Measurements from ENCODE around the gene IL22RA2.

IL22RA2 gene

GRCh38 chr6:137167702-137168377, 5.6 kb downstream of the IL22RA2 start:
- DNase-seq: no peak
- Histone ChIP-seq H3K27me3 (replicated peaks in 2 of 5; ENCODE audit: control insufficient read depth in 4 of 5, insufficient read depth in 5 of 5, low read length in 4 of 5) (peaks cover 0 to 14% (median 3%) of the 10 kb centered on the region in 5 experiments), H3K9me3 (ENCODE audit: control extremely low read depth in 1 of 5, control insufficient read depth in 4 of 5, insufficient read depth in 2 of 5, low read depth in 1 of 5, low read length in 4 of 5) (peaks cover 0 to 49% (median 18%) of the 10 kb centered on the region in 5 experiments), H3K4me3 (ENCODE audit: control insufficient read depth in 1 of 7, extremely low read depth in 1 of 7, insufficient read depth in 4 of 7, low read depth in 2 of 7, low read length in 6 of 7) (no peak overlapping the region), H3K4me1 (ENCODE audit: control extremely low read depth in 1 of 4, control insufficient read depth in 4 of 4, insufficient read depth in 4 of 4, low read length in 3 of 4) (peaks cover 0 to 18% (median 8%) of the 10 kb centered on the region in 4 experiments), H3K36me3 (ENCODE audit: control insufficient read depth in 4 of 4, insufficient read depth in 4 of 4, low read length in 3 of 4) (no peaks in the 10 kb centered on the region), H3K27ac (ENCODE audit: insufficient read depth in 1 of 2, low read depth in 1 of 2, low read length in 2 of 2, poor library complexity in 1 of 2, severe bottlenecking in 2 of 2) (no peak overlapping the region)
- ChIA-PET POLR2A (no interaction called here), CTCF (interaction anchor here (1.7 kb wide), 1 partner anchor 20 kb away, joined by 4 read pairs; no protein-coding TSS in a partner anchor)
- WGBS (ENCODE audit: insufficient coverage): 71% methylated on average over 1 of the region's 4 CpGs

GRCh38 chr6:137166247-137167098, 7.0 kb downstream of the IL22RA2 start:
- Histone ChIP-seq H3K4me1 (ENCODE audit: control extremely low read depth in 1 of 4, control insufficient read depth in 4 of 4, insufficient read depth in 4 of 4, low read length in 3 of 4) (peaks cover 0 to 21% (median 8%) of the 10 kb centered on the region in 4 experiments), H3K27ac (ENCODE audit: insufficient read depth in 1 of 2, low read depth in 1 of 2, low read length in 2 of 2, poor library complexity in 1 of 2, severe bottlenecking in 2 of 2) (no peak overlapping the region), H3K36me3 (ENCODE audit: control insufficient read depth in 4 of 4, insufficient read depth in 4 of 4, low read length in 3 of 4) (no peaks in the 10 kb centered on the region), H3K9me3 (ENCODE audit: control extremely low read depth in 1 of 5, control insufficient read depth in 4 of 5, insufficient read depth in 2 of 5, low read depth in 1 of 5, low read length in 4 of 5) (peaks cover 0 to 57% (median 21%) of the 10 kb centered on the region in 5 experiments), H3K27me3 (replicated peaks in 2 of 5; ENCODE audit: control insufficient read depth in 4 of 5, insufficient read depth in 5 of 5, low read length in 4 of 5) (peaks cover 0 to 27% (median 7%) of the 10 kb centered on the region in 5 experiments), H3K4me3 (ENCODE audit: control insufficient read depth in 1 of 7, extremely low read depth in 1 of 7, insufficient read depth in 4 of 7, low read depth in 2 of 7, low read length in 6 of 7) (no peak overlapping the region)
- ChIA-PET CTCF (interaction anchor here (1.0 to 1.7 kb wide), 5 partner anchors 9 to 89 kb away, joined by 3 to 4 read pairs (median 3); no protein-coding TSS in a partner anchor), POLR2A (interaction anchor here (0.6 kb wide), 1 partner anchor 449 kb away, joined by 3 read pairs; no protein-coding TSS in a partner anchor)
- 75% methylated on average over 7 of the region's 8 CpGs for WGBS (ENCODE audit: insufficient coverage)
- DNase-seq: peak in 2 of 3 donors; percentile 29 to 36

GRCh38 chr6:137165375-137166246, 7.8 kb downstream of the IL22RA2 start:
- POLR2A ChIA-PET: interaction anchor here (0.6 kb wide), 1 partner anchor 448 kb away, joined by 3 read pairs; no protein-coding TSS in a partner anchor
- whole genome bisulfite sequencing (ENCODE audit: insufficient coverage): 62% methylated on average over 8 of the region's 9 CpGs
- CTCF ChIA-PET: interaction anchor here (1.0 to 1.5 kb wide), 3 partner anchors 10 to 88 kb away, joined by 3 read pairs; no protein-coding TSS in a partner anchor
- Histone ChIP-seq H3K36me3 (ENCODE audit: control insufficient read depth in 4 of 4, insufficient read depth in 4 of 4, low read length in 3 of 4) (no peaks in the 10 kb centered on the region), H3K4me1 (ENCODE audit: control extremely low read depth in 1 of 4, control insufficient read depth in 4 of 4, insufficient read depth in 4 of 4, low read length in 3 of 4) (peaks cover 0 to 21% (median 8%) of the 10 kb centered on the region in 4 experiments), H3K27me3 (replicated peaks in 2 of 5; ENCODE audit: control insufficient read depth in 4 of 5, insufficient read depth in 5 of 5, low read length in 4 of 5) (peaks cover 0 to 35% (median 13%) of the 10 kb centered on the region in 5 experiments), H3K9me3 (ENCODE audit: control extremely low read depth in 1 of 5, control insufficient read depth in 4 of 5, insufficient read depth in 2 of 5, low read depth in 1 of 5, low read length in 4 of 5) (peaks cover 0 to 50% (median 21%) of the 10 kb centered on the region in 5 experiments), H3K4me3 (ENCODE audit: control insufficient read depth in 1 of 7, extremely low read depth in 1 of 7, insufficient read depth in 4 of 7, low read depth in 2 of 7, low read length in 6 of 7) (no peak overlapping the region), H3K27ac (ENCODE audit: insufficient read depth in 1 of 2, low read depth in 1 of 2, low read length in 2 of 2, poor library complexity in 1 of 2, severe bottlenecking in 2 of 2) (no peak overlapping the region)
- DNase-seq: peak; percentile 54 to 86 (median 84)

GRCh38 chr6:137163732-137164318, 9.6 kb downstream of the IL22RA2 start:
- POLR2A ChIA-PET: no interaction called here
- WGBS (ENCODE audit: insufficient coverage): 100% methylated on average over 10 of the region's 12 CpGs
- CTCF ChIA-PET: no interaction called here
- Histone ChIP-seq H3K4me3 (ENCODE audit: control insufficient read depth in 1 of 7, extremely low read depth in 1 of 7, insufficient read depth in 4 of 7, low read depth in 2 of 7, low read length in 6 of 7) (no peak overlapping the region), H3K27ac (ENCODE audit: insufficient read depth in 1 of 2, low read depth in 1 of 2, low read length in 2 of 2, poor library complexity in 1 of 2, severe bottlenecking in 2 of 2) (no peak overlapping the region), H3K27me3 (replicated peaks in 2 of 5; ENCODE audit: control insufficient read depth in 4 of 5, insufficient read depth in 5 of 5, low read length in 4 of 5) (peaks cover 0 to 51% (median 25%) of the 10 kb centered on the region in 5 experiments), H3K4me1 (ENCODE audit: control extremely low read depth in 1 of 4, control insufficient read depth in 4 of 4, insufficient read depth in 4 of 4, low read length in 3 of 4) (peaks cover 0 to 21% (median 8%) of the 10 kb centered on the region in 4 experiments), H3K9me3 (ENCODE audit: control extremely low read depth in 1 of 5, control insufficient read depth in 4 of 5, insufficient read depth in 2 of 5, low read depth in 1 of 5, low read length in 4 of 5) (peaks cover 0 to 35% (median 21%) of the 10 kb centered on the region in 5 experiments), H3K36me3 (ENCODE audit: control insufficient read depth in 4 of 4, insufficient read depth in 4 of 4, low read length in 3 of 4) (no peaks in the 10 kb centered on the region)
- DNase-seq: no peak

GRCh38 chr6:137162692-137163306, 10.6 kb downstream of the IL22RA2 start:
- Histone ChIP-seq H3K9me3 (ENCODE audit: control extremely low read depth in 1 of 5, control insufficient read depth in 4 of 5, insufficient read depth in 2 of 5, low read depth in 1 of 5, low read length in 4 of 5) (peaks cover 0 to 33% (median 21%) of the 10 kb centered on the region in 5 experiments), H3K27ac (ENCODE audit: insufficient read depth in 1 of 2, low read depth in 1 of 2, low read length in 2 of 2, poor library complexity in 1 of 2, severe bottlenecking in 2 of 2) (no peak overlapping the region), H3K36me3 (ENCODE audit: control insufficient read depth in 4 of 4, insufficient read depth in 4 of 4, low read length in 3 of 4) (no peaks in the 10 kb centered on the region), H3K27me3 (replicated peaks in 2 of 5; ENCODE audit: control insufficient read depth in 4 of 5, insufficient read depth in 5 of 5, low read length in 4 of 5) (peaks cover 0 to 61% (median 35%) of the 10 kb centered on the region in 5 experiments), H3K4me1 (ENCODE audit: control extremely low read depth in 1 of 4, control insufficient read depth in 4 of 4, insufficient read depth in 4 of 4, low read length in 3 of 4) (peaks cover 2 to 21% (median 8%) of the 10 kb centered on the region in 4 experiments), H3K4me3 (ENCODE audit: control insufficient read depth in 1 of 7, extremely low read depth in 1 of 7, insufficient read depth in 4 of 7, low read depth in 2 of 7, low read length in 6 of 7) (no peak overlapping the region)
- POLR2A ChIA-PET: no interaction called here
- WGBS (ENCODE audit: insufficient coverage): 100% methylated on average over 3 of the region's 3 CpGs
- CTCF ChIA-PET: no interaction called here
- no peak for DNase-seq

- Histone ChIP-seq H3K4me3 (ENCODE audit: control insufficient read depth in 1 of 7, extremely low read depth in 1 of 7, insufficient read depth in 4 of 7, low read depth in 2 of 7, low read length in 6 of 7) (no peak overlapping the region), H3K4me1 (ENCODE audit: control extremely low read depth in 1 of 4, control insufficient read depth in 4 of 4, insufficient read depth in 4 of 4, low read length in 3 of 4) (peaks cover 2 to 21% (median 8%) of the 10 kb centered on the region in 4 experiments), H3K9me3 (ENCODE audit: control extremely low read depth in 1 of 5, control insufficient read depth in 4 of 5, insufficient read depth in 2 of 5, low read depth in 1 of 5, low read length in 4 of 5) (peaks cover 0 to 31% (median 19%) of the 10 kb centered on the region in 5 experiments), H3K27me3 (replicated peaks in 2 of 5; ENCODE audit: control insufficient read depth in 4 of 5, insufficient read depth in 5 of 5, low read length in 4 of 5) (peaks cover 0 to 68% (median 41%) of the 10 kb centered on the region in 5 experiments), H3K36me3 (ENCODE audit: control insufficient read depth in 4 of 4, insufficient read depth in 4 of 4, low read length in 3 of 4) (no peaks in the 10 kb centered on the region), H3K27ac (ENCODE audit: insufficient read depth in 1 of 2, low read depth in 1 of 2, low read length in 2 of 2, poor library complexity in 1 of 2, severe bottlenecking in 2 of 2) (no peak overlapping the region)
- ChIA-PET CTCF (no interaction called here), POLR2A (no interaction called here)
- WGBS (ENCODE audit: insufficient coverage): 100% methylated on average over 4 of the region's 5 CpGs
- no peak for DNase-seq
Observed at GRCh38 chr6:137161949-137162348, 11.5 kb downstream of the IL22RA2 start.

Data from common myeloid progenitor, CD34-positive (primary cell).